Right lobe of liver (tissue), 6 donors: Measurements from ENCODE around the gene PCSK4. TPM values are rescaled to one million over a fixed set of nuclear protein-coding genes. Genes with fewer than 3 reads are reported as not detected.
"Not testable (repeated sequence)": the region's sequence is repeated elsewhere in the genome, so short reads cannot be mapped to it uniquely, and the experiment has no call there.

Source experiments
- ATAC-seq, 4 donors: fragments of 200-7000 bp; cut with Tn5 transposase; one replicate each; pipeline ENCODE4 v1.9.1; 2020; ENCODE audit warnings: mild to moderate bottlenecking in 4 of 4, moderate library complexity in 4 of 4
- DNase-seq, 3 donors: peaks; one replicate each; pipeline ENCODE4 v3.0.0-alpha.2; 2020
- H3K27ac ChIP-seq, 3 donors: fragments of 200-600 bp; one replicate each; pipeline ENCODE4 v1.8.0; 2022
- H3K27me3 ChIP-seq, 2 donors: fragments of 200-600 bp; one replicate each; pipeline ENCODE4 v1.8.0; 2022
- H3K36me3 ChIP-seq, 4 donors: fragments of 200-600 bp; sonication (generic) in 1 of 4; one replicate each; pipeline versions ENCODE4 v1.5.1 to v1.8.0; 2017 to 2022; ENCODE audit warnings: control low read depth in 1 of 4
- H3K4me1 ChIP-seq, 4 donors: fragments of 200-600 bp; sonication (generic) in 1 of 4; one replicate each; pipeline versions ENCODE4 v1.5.1 to v1.8.0; 2017 to 2022; ENCODE audit warnings: control low read depth in 1 of 4
- H3K4me3 ChIP-seq, 3 donors: fragments of 200-600 bp; one replicate each; pipeline ENCODE4 v1.8.0; 2022
- H3K9me3 ChIP-seq, 4 donors: fragments of 200-600 bp; sonication (generic) in 1 of 4; one replicate each; pipeline versions ENCODE4 v1.5.1 to v1.8.0; 2017 to 2022; ENCODE audit warnings: control low read depth in 1 of 4
- CTCF ChIP-seq, 4 donors: fragments of 200-600 bp in 3 of 4; fragments of 450-650 bp in 1 of 4; IDR thresholded peaks; one replicate each; pipeline versions ENCODE4 v1.5.1 to v1.8.0; 2016 to 2022; ENCODE audit warnings: antibody characterized with exemption in 4 of 4, mild to moderate bottlenecking in 2 of 4
- POLR2A ChIP-seq: fragments of 450-650 bp; IDR thresholded peaks from one replicate; pipeline ENCODE4 v1.6.1; 2017; ENCODE audit warnings: antibody characterized with exemption, mild to moderate bottlenecking
- WGBS: methylation state at CpG from one replicate; pipeline ENCODE4 v1.1.6; 2018; ENCODE audit warnings: low coverage, low lambda C conversion rate; ENCODE audit not compliant: insufficient coverage; ENCODE audit errors: missing lambda C conversion rate; 5-methylcytosine and 5-hydroxymethylcytosine counted together
- intact Hi-C, 2 donors: fragments of 100-400 bp; cut with DNase I; formaldehyde crosslinking; loops; one replicate each; pipeline versions ENCODE4 v1.11.2 to v1.14.1; 2022
- total RNA-seq, 6 experiments: library from RNA; depleted of rRNA in 2 of 6; stranded (reverse); fragments of >200 nt in 2 of 6; fragmentation: NEBNext Ultra II Directional in 3 of 6; extraction: Animal tissue kit (Norgen Biotek cat#: 25700) in 3 of 6; gene quantifications; one replicate each; pipeline versions ENCODE4 v1.1.0 to v1.2.4, GENCODE V29; 2016 to 2023
- donor health status: DM: no; HTN: yes; CAD: no.
- donor health status: DM: no; HTN: no; CAD: no.
- donor health status: DM: no; HTN: no; CAD: no.
- donor health status: DM: no; HTN: yes; CAD: no.
- donor health status: DM: no; HTN: yes; CAD: no.

PCSK4 gene
- total RNA-seq, 6 experiments from 2014 or later: 2.0 to 8.0 (median 3.6) TPM

GRCh38 chr19:1481224-1481892, 8.8 kb downstream of the PCSK4 start:
- Histone ChIP-seq H3K4me1 (peaks cover 0 to 9% (median 4%) of the 10 kb centered on the region in 4 donors), H3K9me3 (no peaks in the 10 kb centered on the region), H3K36me3 (no peaks in the 10 kb centered on the region), H3K27ac (no peak overlapping the region), H3K4me3 (no peak overlapping the region), H3K27me3 (no peaks in the 10 kb centered on the region)
- no peak for TF ChIP-seq POLR2A
- TF ChIP-seq CTCF (IDR thresholded peaks at IDR 0.05): no peak
- ATAC-seq: no peak
- intact Hi-C loops: no loop called here
- peak in 1 of 3 donors; percentile 52 for DNase-seq
- 57% methylated on average over 4 of the region's 26 CpGs for WGBS

GRCh38 chr19:1478934-1479707, 11.0 kb downstream of the PCSK4 start, which contains the start of gene C19orf25:
Gene C19orf25, minus strand, starts transcription at chr19:1479215. Its CDS starts 312 bp downstream, at chr19:1478903.
- 0% methylated on average over 17 of the region's 71 CpGs for WGBS
- Histone ChIP-seq H3K36me3 (no peaks in the 10 kb centered on the region), H3K4me3 (peak within 1 kb of the TSS; percentile 87 to 99 (median 96)), H3K27ac (peak within 1 kb of the TSS; percentile 21 to 67 (median 45)), H3K4me1 (peaks cover 0 to 9% (median 4%) of the 10 kb centered on the region in 4 donors), H3K27me3 (no peaks in the 10 kb centered on the region), H3K9me3 (no peaks in the 10 kb centered on the region)
- ATAC-seq (peak; percentile 94 to 99 (median 97)), DNase-seq (peak; percentile 96 to 97 (median 96))
- peak; percentile 44 for TF ChIP-seq POLR2A
- TF ChIP-seq CTCF (IDR thresholded peaks at IDR 0.05): no peak
- intact Hi-C loops: no loop called here

GRCh38 chr19:1477056-1477455, 13.1 kb downstream of the PCSK4 start:
- DNase-seq, H3K27ac ChIP-seq, ATAC-seq, intact Hi-C loops, H3K9me3 ChIP-seq, H3K36me3 ChIP-seq, H3K27me3 ChIP-seq, H3K4me3 ChIP-seq, H3K4me1 ChIP-seq: not testable (repeated sequence)
- 80% methylated on average over 8 of the region's 9 CpGs for whole genome bisulfite sequencing

- TF ChIP-seq POLR2A (no peak), CTCF (IDR thresholded peaks at IDR 0.05) (no peak)
- no peaks in the 10 kb centered on the region for H3K36me3 ChIP-seq
- H3K27me3 ChIP-seq: peaks cover 0 to 9% of the 10 kb centered on the region in 2 donors
- H3K4me3 ChIP-seq: no peak overlapping the region
- ATAC-seq (no peak), DNase-seq (no peak)
- no peak overlapping the region for H3K27ac ChIP-seq
- intact Hi-C loops: no loop called here
- peaks cover 0 to 16% (median 7%) of the 10 kb centered on the region in 4 donors for H3K4me1 ChIP-seq
- H3K9me3 ChIP-seq: no peaks in the 10 kb centered on the region
- WGBS: 80% methylated on average over 1 of the region's 31 CpGs
Observed at GRCh38 chr19:1475751-1476437, 14.3 kb downstream of the PCSK4 start.
